Loucy (cell line): ENCODE measurements around the gene IGFBPL1.

Source experiments
- H2AFZ ChIP-seq: fragments of 200-600 bp; sonication (generic); 2 replicates; pipeline ENCODE4 v1.6.0; 2016; ENCODE audit warnings: antibody characterized with exemption, mild to moderate bottlenecking, low read length, moderate library complexity
- H3F3A ChIP-seq: fragments of 200-600 bp; 2 replicates; pipeline ENCODE4 v1.6.0; 2016; ENCODE audit warnings: antibody characterized with exemption, low read depth, mild to moderate bottlenecking
- H3K27me3 ChIP-seq: fragments of 200-600 bp; sonication (generic); 2 replicates; pipeline ENCODE4 v1.6.1; 2014; ENCODE audit warnings: low read length, mild to moderate bottlenecking; ENCODE audit not compliant: insufficient read depth, poor library complexity, severe bottlenecking
- H3K36me3 ChIP-seq: fragments of 200-600 bp; sonication (generic); 2 replicates; pipeline ENCODE4 v1.6.1; 2016; ENCODE audit warnings: low read length; ENCODE audit not compliant: insufficient read depth
- H3K4me1 ChIP-seq: fragments of 200-600 bp; sonication (generic); 2 replicates; pipeline ENCODE4 v1.5.1; 2014; ENCODE audit warnings: low read length, mild to moderate bottlenecking; ENCODE audit not compliant: insufficient read depth, poor library complexity, severe bottlenecking
- H3K4me2 ChIP-seq: fragments of 200-600 bp; sonication (generic); 2 replicates; pipeline ENCODE4 v1.6.0; 2014; ENCODE audit warnings: antibody characterized with exemption, low read length, low read depth, mild to moderate bottlenecking; ENCODE audit not compliant: poor library complexity, severe bottlenecking
- H3K4me3 ChIP-seq: fragments of 200-600 bp; sonication (generic); 2 replicates; pipeline ENCODE4 v1.5.1; 2014; ENCODE audit warnings: low read length, mild to moderate bottlenecking, mixed read lengths; ENCODE audit not compliant: poor library complexity, severe bottlenecking
- H3K79me2 ChIP-seq: fragments of 200-600 bp; sonication (generic); 2 replicates; pipeline ENCODE4 v1.6.1; 2014; ENCODE audit warnings: low read length; ENCODE audit not compliant: insufficient read depth
- H3K9ac ChIP-seq: fragments of 200-600 bp; sonication (generic); 2 replicates; pipeline ENCODE4 v1.6.0; 2014; ENCODE audit warnings: mild to moderate bottlenecking, low read depth, low read length, moderate library complexity; ENCODE audit not compliant: poor library complexity, severe bottlenecking
- H3K9me2 ChIP-seq: fragments of 200-600 bp; sonication (generic); replicated peaks from 2 replicates; pipeline ENCODE4 v1.6.1; 2016; ENCODE audit warnings: low read depth, low read length, mixed read lengths
- H3K9me3 ChIP-seq: fragments of 200-600 bp; sonication (generic); 2 replicates; pipeline ENCODE4 v1.6.1; 2014; ENCODE audit warnings: mild to moderate bottlenecking, antibody characterized with exemption, low read length, low read depth; ENCODE audit not compliant: insufficient read depth
- H4K20me1 ChIP-seq: fragments of 200-600 bp; sonication (generic); 2 replicates; pipeline ENCODE4 v1.6.0; 2014; ENCODE audit warnings: antibody characterized with exemption, low read length, mild to moderate bottlenecking; ENCODE audit not compliant: insufficient read depth, poor library complexity, severe bottlenecking
- EZH2phosphoT487 ChIP-seq: fragments of 200-600 bp; IDR thresholded peaks from 2 replicates; pipeline ENCODE4 v1.6.1; 2018; ENCODE audit warnings: antibody characterized with exemption, mild to moderate bottlenecking, moderate library complexity, borderline replicate concordance
- TF ChIP-seq, protein P1 (sequence below): fragments of 200-600 bp; sonication (generic); conservative IDR thresholded peaks from 2 replicates; pipeline ENCODE4 v1.5.1; 2014; ENCODE audit warnings: mild to moderate bottlenecking, antibody characterized with exemption, low read length

The IGFBPL1 gene

DNA sequence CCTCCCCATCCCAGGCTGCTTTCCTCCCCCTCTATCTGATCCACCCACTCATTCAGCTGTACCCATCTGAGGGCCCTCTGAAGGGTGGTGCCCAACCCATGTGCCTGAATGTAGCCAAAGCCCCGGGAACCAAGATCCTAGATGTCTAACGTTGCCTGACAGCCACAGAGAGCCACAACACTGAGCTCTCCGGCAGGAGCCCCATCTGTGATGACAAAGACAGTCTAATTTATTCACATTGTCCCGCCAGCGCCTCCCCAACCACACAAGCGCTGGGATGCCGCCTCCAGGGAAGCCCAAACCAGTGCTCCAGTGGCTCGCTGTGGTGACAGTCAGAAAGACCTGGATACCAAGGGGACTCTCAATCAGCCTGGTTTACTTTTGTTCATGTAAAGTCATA lies 8.4 kb downstream of the IGFBPL1 start:
- TF ChIP-seq EZH2phosphoT487, result no peak
- TF ChIP-seq, protein P1, sequence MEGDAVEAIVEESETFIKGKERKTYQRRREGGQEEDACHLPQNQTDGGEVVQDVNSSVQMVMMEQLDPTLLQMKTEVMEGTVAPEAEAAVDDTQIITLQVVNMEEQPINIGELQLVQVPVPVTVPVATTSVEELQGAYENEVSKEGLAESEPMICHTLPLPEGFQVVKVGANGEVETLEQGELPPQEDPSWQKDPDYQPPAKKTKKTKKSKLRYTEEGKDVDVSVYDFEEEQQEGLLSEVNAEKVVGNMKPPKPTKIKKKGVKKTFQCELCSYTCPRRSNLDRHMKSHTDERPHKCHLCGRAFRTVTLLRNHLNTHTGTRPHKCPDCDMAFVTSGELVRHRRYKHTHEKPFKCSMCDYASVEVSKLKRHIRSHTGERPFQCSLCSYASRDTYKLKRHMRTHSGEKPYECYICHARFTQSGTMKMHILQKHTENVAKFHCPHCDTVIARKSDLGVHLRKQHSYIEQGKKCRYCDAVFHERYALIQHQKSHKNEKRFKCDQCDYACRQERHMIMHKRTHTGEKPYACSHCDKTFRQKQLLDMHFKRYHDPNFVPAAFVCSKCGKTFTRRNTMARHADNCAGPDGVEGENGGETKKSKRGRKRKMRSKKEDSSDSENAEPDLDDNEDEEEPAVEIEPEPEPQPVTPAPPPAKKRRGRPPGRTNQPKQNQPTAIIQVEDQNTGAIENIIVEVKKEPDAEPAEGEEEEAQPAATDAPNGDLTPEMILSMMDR, result no peak
- H3K9me3 ChIP-seq, result no peaks in the 10 kb centered on the region
- no peak overlapping the region for H2AFZ ChIP-seq
- no peaks in the 10 kb centered on the region for H3K27me3 ChIP-seq
- H3K4me3 ChIP-seq, result no peak overlapping the region
- no peaks in the 10 kb centered on the region for H3K79me2 ChIP-seq
- no peak overlapping the region for H3K4me2 ChIP-seq
- H3K9ac ChIP-seq, result no peak overlapping the region
- no peaks in the 10 kb centered on the region for H3K36me3 ChIP-seq
- no peaks in the 10 kb centered on the region for H4K20me1 ChIP-seq
- no peaks in the 10 kb centered on the region for H3F3A ChIP-seq
- H3K4me1 ChIP-seq, result no peaks in the 10 kb centered on the region
- H3K9me2 ChIP-seq, result no peaks in the 10 kb centered on the region

- H3K4me2 ChIP-seq, result no peak overlapping the region
- no peaks in the 10 kb centered on the region for H3K36me3 ChIP-seq
- no peaks in the 10 kb centered on the region for H3F3A ChIP-seq
- no peaks in the 10 kb centered on the region for H3K4me1 ChIP-seq
- no peak overlapping the region for H3K9ac ChIP-seq
- H2AFZ ChIP-seq, result no peak overlapping the region
- no peaks in the 10 kb centered on the region for H3K9me3 ChIP-seq
- no peaks in the 10 kb centered on the region for H3K9me2 ChIP-seq
- TF ChIP-seq EZH2phosphoT487, result no peak
- TF ChIP-seq, protein P1, result no peak
- H4K20me1 ChIP-seq, result no peaks in the 10 kb centered on the region
- no peaks in the 10 kb centered on the region for H3K79me2 ChIP-seq
- H3K4me3 ChIP-seq, result no peak overlapping the region
- no peaks in the 10 kb centered on the region for H3K27me3 ChIP-seq
Measured at GRCh38 chr9:38414040-38414723, 10.1 kb downstream of the IGFBPL1 start.

DNA sequence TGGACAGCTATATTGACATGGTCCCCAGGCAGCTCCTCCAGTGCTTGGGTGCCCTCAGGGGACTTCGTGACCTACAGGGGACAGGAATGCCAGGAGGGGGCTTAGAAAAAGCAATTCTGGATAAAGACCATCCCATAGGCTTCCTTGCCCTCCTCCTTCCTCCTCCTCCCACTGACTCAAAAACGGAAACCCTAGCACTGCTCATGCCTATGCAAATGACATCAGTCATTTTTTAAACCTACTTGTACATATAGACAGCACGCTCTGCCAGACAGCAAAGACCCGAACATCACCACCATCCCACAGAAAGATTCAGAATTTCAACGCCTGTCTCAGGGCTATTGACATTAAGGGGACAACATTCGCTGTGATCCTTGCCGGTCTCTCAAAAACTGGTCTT lies 11.0 kb downstream of the IGFBPL1 start:
- H4K20me1 ChIP-seq, result no peaks in the 10 kb centered on the region
- no peak overlapping the region for H2AFZ ChIP-seq
- H3K79me2 ChIP-seq, result no peaks in the 10 kb centered on the region
- H3K9ac ChIP-seq, result no peak overlapping the region
- no peaks in the 10 kb centered on the region for H3F3A ChIP-seq
- no peak overlapping the region for H3K4me3 ChIP-seq
- no peaks in the 10 kb centered on the region for H3K4me1 ChIP-seq
- H3K9me2 ChIP-seq, result no peaks in the 10 kb centered on the region
- H3K9me3 ChIP-seq, result no peaks in the 10 kb centered on the region
- no peaks in the 10 kb centered on the region for H3K27me3 ChIP-seq
- no peak overlapping the region for H3K4me2 ChIP-seq
- H3K36me3 ChIP-seq, result no peaks in the 10 kb centered on the region
- TF ChIP-seq, protein P1, result no peak
